ENCODE results near the gene ATP2C2.

Gene ATP2C2

DNA sequence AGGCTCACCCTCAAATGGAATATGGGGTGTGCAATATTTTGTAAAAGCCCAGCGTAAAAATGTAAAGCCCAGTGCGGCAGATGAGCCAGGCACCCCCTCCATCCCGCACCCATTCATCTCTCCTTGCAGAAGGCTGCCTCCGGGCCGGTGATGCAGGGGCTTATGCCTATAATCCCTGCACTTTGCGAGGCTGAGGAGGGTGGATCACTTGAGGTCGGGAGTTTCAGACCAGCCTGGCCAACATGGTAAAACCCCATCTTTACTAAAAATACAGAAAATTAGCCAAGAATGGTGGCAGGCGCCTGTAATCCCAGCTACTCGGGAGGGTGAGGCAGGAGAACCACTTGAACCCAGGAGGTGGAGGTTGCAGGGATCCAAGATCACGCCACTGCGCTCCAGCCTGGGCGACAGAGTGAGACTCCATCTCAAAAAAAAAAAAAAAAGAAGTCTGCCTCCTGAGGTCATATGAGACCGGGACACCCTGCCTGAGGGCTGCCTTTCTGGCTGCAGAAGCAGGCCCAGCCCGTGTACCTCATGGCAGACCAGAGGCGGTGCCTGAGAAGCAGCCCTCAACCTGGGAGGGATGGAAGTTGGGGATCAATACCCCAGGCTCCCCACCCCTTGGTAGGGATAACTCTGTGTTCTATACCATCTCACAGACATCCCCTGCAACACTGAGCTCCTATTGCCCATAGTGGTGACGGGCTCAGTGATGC, 17.5 kb upstream of the ATP2C2 start:
- TF ChIP-seq GATA3 (IDR thresholded peaks at IDR 0.05; ENCODE audit: low read depth, low read length) (no peak), GATA2 (IDR thresholded peaks at IDR 0.05; ENCODE audit: low read depth, low read length) (no peak)

DNA sequence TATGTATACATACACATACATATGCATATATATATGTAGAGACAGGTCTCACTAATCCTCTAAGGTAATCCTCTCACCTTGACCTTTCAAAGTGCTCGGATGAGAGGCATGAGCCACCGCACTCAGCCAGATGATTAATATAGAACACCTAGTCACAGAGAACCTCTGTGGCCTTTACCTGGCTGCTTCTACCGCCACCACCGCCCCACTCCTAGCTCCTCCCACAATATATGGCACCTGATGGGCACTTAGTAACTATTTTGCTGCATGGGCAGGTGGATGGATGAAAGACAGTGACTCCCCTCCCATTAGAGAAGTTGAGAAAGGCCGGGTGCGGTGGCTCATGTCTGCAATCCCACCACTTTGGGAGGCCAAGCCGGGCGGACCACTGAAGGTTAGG, 16.7 kb upstream of the ATP2C2 start:
- TF ChIP-seq GATA2 (IDR thresholded peaks at IDR 0.05; ENCODE audit: low read depth, low read length): no peak
- TF ChIP-seq GATA3 (IDR thresholded peaks at IDR 0.05; ENCODE audit: low read depth, low read length): no peak

GRCh38 chr16:84354306-84354705, 14.0 kb upstream of the ATP2C2 start:
- TF ChIP-seq GATA3 (IDR thresholded peaks at IDR 0.05; ENCODE audit: low read depth, low read length) (no peak), GATA2 (IDR thresholded peaks at IDR 0.05; ENCODE audit: low read depth, low read length) (no peak)

- no peak for TF ChIP-seq GATA3 (IDR thresholded peaks at IDR 0.05; ENCODE audit: low read depth, low read length)
- no peak for TF ChIP-seq GATA2 (IDR thresholded peaks at IDR 0.05; ENCODE audit: low read depth, low read length)
Measured at GRCh38 chr16:84355149-84355548, 13.2 kb upstream of the ATP2C2 start.

- TF ChIP-seq GATA3 (IDR thresholded peaks at IDR 0.05; ENCODE audit: low read depth, low read length): no peak
- no peak for TF ChIP-seq GATA2 (IDR thresholded peaks at IDR 0.05; ENCODE audit: low read depth, low read length)
Measured at GRCh38 chr16:84356176-84356575, 12.2 kb upstream of the ATP2C2 start.

DNA sequence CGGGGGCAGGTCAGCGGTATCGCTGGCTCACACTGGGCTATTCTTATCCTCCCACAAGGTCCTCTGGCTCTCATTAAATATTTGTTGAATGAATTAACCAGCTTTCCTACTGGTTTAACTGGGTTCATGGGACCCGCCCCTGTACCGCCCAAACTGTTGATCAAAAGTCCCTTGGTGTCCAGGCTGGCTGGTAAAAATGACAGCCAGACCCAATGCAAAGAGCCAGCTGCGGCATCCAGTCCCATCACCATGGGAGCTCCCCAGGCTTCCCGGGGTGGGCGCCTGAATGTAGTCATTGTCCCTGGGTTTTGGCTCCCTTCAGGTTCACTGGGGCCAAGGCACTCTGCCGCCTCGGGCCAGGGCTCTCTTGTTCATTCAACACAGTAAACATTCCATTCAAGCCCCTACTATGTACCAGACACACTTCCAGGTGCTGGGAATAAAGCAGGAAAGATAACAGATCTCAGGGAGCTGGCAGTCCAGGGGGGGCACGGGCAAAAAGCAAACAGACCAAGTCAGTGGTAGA, 11.7 kb upstream of the ATP2C2 start:
- no peak for TF ChIP-seq GATA2 (IDR thresholded peaks at IDR 0.05; ENCODE audit: low read depth, low read length)
- no peak for TF ChIP-seq GATA3 (IDR thresholded peaks at IDR 0.05; ENCODE audit: low read depth, low read length)

DNA sequence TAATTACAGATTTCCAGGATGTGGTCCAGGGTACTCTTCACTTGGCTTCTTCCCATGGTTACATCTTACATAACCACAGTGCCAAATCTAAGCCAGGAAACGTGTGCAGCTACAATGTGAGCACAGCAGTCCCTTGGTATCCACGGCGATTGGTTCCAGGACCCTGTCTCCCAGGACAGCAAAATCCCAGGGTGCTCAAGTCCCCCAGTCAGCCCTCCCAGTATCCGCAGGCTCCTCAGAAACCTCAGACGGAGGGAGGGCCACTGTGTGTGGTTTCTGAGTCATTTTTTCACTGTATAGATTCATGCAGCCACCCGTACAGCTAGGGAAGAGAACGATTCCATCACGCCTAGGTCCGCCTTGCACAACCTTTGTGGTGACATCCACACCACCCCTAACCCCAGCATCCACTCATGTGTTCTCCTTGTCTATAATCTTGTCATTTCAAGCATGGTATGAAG, 11.1 kb upstream of the ATP2C2 start:
- TF ChIP-seq GATA2 (IDR thresholded peaks at IDR 0.05; ENCODE audit: low read depth, low read length) (no peak), GATA3 (IDR thresholded peaks at IDR 0.05; ENCODE audit: low read depth, low read length) (no peak)

GRCh38 chr16:84358601-84359295, 9.6 kb upstream of the ATP2C2 start:
- TF ChIP-seq GATA2 (IDR thresholded peaks at IDR 0.05; ENCODE audit: low read depth, low read length) (no peak), GATA3 (IDR thresholded peaks at IDR 0.05; ENCODE audit: low read depth, low read length) (no peak)

GRCh38 chr16:84359326-84359725, 9.0 kb upstream of the ATP2C2 start:
- TF ChIP-seq GATA3 (IDR thresholded peaks at IDR 0.05; ENCODE audit: low read depth, low read length): no peak
- no peak for TF ChIP-seq GATA2 (IDR thresholded peaks at IDR 0.05; ENCODE audit: low read depth, low read length)

GRCh38 chr16:84360170-84360569, 8.2 kb upstream of the ATP2C2 start:
- TF ChIP-seq GATA3 (IDR thresholded peaks at IDR 0.05; ENCODE audit: low read depth, low read length) (no peak), GATA2 (IDR thresholded peaks at IDR 0.05; ENCODE audit: low read depth, low read length) (no peak)

- TF ChIP-seq GATA3 (IDR thresholded peaks at IDR 0.05; ENCODE audit: low read depth, low read length): no peak
- no peak for TF ChIP-seq GATA2 (IDR thresholded peaks at IDR 0.05; ENCODE audit: low read depth, low read length)
Measured at GRCh38 chr16:84360748-84361147, 7.6 kb upstream of the ATP2C2 start.

DNA sequence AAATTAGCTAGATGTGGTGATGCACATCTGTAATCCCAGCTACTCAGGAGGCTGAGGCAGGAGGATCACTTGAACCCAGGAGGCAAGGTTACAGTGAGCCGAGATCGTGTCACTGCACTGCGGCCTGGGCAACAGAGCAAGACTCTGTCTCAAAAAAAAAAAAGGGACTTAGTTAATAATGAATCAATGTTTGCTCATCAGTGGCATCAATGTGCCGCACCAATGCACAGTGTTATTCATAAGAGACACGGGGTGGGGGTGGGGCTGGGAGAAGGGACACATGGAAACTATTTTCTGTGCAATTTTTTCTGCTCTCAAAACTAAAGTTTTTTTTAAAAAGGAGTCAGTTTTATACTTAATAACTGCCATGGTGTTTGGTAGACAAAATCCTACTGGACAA, 6.8 kb upstream of the ATP2C2 start:
- TF ChIP-seq GATA3 (IDR thresholded peaks at IDR 0.05; ENCODE audit: low read depth, low read length) (no peak), GATA2 (IDR thresholded peaks at IDR 0.05; ENCODE audit: low read depth, low read length) (no peak)

GRCh38 chr16:84362471-84362941, 5.8 kb upstream of the ATP2C2 start:
- TF ChIP-seq GATA2 (IDR thresholded peaks at IDR 0.05; ENCODE audit: low read depth, low read length) (no peak), GATA3 (IDR thresholded peaks at IDR 0.05; ENCODE audit: low read depth, low read length) (no peak)

DNA sequence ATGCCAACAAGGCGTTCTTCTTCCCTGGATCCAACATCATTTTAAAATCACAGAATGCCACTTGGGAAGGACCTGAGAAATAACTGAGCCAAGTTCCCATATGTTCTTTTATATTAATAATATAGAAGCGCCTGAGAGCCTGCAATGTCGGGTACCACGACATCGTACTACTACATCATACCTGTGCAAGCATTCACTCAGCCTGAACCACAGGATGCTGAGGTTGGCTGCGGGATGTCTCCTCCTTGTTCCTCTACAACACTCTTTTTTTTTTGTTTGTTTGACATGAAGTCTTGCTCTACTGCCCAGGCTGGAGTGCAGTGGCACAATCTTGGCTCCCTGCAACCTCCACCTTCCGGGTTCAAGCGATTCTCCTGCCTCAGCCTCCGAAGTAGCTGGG, 2.1 kb upstream of the ATP2C2 start:
- TF ChIP-seq GATA2 (IDR thresholded peaks at IDR 0.05; ENCODE audit: low read depth, low read length) (no peak), GATA3 (IDR thresholded peaks at IDR 0.05; ENCODE audit: low read depth, low read length) (no peak)

GRCh38 chr16:84367297-84367680, 1.0 kb upstream of the ATP2C2 start:
- TF ChIP-seq GATA3 (IDR thresholded peaks at IDR 0.05; ENCODE audit: low read depth, low read length) (no peak), GATA2 (IDR thresholded peaks at IDR 0.05; ENCODE audit: low read depth, low read length) (no peak)
